ENCODE results near the gene HASPIN.
"Not testable (repeated sequence)": the region's sequence is repeated elsewhere in the genome, so short reads cannot be mapped to it uniquely, and the experiment has no call there.

The HASPIN gene

DNA sequence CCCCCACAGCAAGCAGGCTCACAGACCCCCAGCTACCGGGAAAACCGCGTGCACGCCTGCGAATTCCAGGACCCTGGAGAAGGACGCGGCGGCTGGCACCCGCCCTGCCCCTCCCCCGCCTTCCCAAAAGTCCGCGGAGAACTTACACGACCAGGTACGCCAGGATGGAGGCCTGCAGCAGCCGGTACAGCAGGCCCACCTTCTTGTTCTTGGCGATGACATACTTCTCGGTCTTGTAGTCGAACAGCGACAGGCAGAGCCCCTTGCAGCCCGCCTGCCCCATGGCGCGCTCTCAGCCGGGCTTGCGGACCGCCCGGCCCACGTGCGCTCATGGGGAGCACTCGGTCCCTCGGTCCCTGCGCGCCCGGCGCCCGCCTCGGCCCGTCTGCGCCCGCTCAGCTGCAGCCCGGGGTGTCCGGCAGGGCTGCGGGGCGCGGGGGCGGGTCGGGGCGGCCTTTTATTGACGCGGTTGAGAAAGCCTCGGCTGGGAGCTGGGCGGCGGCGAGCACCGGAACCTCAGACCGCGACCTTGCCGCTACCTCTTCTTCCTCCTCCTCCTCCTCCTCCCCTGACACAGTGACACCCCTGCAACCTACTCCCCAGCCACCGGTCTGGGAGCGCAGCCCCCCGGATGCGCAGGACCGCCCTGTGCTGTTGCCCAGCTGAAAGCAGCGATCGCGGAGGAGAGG, 27.8 kb upstream of the HASPIN start, which contains the start of gene P2RX5:
TSS of gene P2RX5 (minus strand) at position 433 of the 689 bp plus-strand sequence. CDS start at position 283, 150 bp downstream.
- DNase-seq (ENCODE audit: low read depth), result no peak

DNA sequence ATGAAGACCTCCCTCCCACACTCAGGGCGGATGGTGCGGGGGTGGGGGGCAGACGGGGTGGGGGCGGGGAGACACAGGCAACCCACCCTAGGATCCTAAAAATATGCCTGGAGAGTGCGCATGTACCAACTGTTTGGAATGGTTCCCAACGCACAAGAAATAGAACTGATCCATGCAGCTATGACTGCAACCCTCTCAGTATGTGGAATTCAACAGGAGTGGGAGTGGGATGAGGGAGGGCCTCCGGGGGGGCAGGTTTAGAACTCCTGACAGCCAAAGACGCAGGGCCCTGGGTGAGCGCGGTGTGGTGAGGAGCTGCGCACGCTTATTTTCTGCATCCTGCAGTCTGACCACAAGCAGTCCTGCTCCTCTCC, 26.6 kb upstream of the HASPIN start:
- DNase-seq (ENCODE audit: low read depth), result no peak

DNA sequence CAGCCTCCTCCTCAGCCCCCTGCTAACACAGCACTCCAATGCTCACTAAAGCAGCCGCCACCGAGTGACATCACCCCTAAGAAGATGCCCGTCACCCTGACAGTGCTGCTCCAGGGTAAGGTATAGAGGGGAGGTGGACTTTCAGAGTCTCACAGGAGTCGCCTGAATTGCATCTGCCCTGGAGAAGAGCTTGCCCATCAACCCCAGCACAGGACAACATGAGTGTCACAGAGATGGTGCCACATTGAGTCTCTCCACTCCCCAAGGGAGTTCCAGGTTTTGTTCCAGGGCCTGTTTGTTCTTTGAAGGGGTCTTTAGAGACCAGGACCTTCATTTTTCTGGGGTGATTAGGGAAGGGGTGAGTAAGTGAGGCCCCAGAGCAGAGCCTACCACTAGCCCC, 25.6 kb upstream of the HASPIN start:
- DNase-seq (ENCODE audit: low read depth), result no peak

DNA sequence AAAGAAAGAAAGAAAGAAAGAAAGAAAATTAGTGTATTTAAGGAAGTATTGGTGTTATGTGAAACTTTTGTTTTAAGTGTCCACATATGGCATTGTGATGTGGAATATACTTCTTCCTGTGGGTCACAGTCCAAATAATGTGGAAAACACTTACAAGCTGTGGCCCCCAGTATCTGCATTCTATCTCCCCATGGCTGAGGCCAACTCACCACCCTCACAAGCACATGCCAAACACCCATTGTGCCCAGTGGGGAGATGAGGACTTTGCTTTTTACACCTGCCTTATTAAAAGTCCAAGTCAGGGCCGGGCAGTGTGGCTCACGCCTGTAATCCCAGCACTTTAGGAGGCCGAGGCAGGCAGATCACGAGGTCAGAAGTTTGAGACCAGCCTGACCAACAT, 23.8 kb upstream of the HASPIN start:
- no peak for DNase-seq (ENCODE audit: low read depth)

DNA sequence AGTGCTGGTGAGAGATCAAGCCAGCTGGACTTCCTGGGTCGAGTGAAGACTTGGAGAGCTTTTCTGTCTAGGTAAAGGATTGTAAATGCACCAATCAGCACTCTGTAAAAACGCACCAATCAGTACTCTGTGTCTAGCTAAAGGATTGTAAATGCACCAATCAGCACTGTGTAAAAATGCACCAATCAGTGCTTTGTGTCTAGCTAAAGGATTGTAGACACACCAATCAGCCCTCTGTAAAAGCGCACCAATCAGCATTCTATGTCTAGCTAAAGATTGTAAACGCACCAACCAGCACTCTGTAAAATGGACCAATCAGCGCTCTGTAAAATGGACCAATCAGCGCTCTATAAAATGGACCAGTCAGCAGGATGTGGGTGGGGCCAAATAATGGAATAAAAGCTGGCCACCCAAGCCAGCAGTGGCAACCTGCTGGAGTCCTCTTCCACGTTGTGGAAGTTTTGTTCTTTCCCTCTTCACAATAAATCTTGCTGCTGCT, 21.6 kb upstream of the HASPIN start:
- not testable (repeated sequence) for DNase-seq (ENCODE audit: low read depth)

DNA sequence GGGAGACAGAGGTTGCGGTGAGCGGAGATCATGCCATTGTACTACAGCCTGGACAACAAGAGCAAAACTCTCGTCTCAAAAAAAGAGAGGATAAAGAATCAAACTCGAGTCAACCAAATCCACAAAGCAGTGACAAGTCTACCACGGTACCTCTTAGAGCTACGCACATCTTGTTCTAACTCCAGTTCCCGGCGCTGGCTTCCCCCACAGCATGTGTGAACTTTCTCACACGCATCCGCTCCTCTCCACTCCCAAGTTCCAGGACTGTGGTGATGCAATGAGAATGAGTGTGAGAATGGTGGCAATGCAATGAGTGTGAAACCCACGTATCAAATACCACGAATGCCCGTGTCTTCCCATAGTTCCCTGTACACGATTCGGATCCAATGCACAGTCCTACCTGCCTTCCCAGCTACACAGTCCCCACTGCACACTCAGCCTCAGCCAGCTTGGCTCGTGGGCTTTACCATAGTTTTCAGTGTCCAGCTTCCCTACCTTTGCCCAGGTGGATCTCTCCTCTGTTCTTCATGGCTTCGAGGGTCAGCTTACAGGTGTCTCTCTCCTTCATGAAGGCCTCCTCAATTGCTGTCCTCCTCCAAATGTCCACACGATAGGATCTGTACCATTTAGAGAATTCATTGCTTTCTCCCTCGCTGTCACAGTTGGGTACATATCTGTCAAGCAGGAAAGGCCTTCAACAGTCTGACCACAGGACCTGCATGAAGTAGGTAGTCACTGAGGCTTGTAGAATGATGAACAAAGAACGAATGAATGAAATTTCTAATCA, 18.6 kb upstream of the HASPIN start:
- no peak for DNase-seq (ENCODE audit: low read depth)

DNA sequence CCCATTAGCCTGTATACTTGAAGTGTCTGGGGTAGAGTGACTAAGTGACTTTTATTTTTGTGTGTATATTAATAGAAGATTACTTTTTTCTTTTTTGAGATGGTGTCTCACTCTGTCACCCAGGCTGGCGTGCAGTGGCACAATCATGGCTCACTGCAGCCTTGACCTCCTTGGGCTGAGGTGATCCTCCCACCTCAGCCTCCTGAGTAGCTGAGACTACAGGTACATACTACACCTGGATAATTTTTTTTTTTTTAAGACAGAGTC, 18.1 kb upstream of the HASPIN start:
- not testable (repeated sequence) for DNase-seq (ENCODE audit: low read depth)

DNA sequence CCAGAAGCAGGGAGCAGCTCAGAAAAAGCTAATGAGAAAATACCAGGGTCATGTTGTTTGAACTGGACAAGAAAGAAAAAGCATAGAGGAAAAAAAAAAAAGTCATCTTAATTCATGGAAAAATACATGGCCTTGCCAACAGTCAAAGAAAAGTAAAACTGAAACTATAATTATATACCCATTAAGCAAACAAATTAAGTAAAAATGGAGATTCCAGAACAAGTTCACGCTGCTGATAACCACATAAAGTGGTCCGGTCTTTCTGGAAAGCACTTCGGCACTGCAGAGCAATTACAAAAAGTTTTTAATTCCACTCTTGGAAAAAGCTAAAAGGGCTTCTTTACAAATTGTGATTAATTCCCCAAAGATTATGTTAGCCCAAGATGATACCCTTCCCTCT, 15.3 kb upstream of the HASPIN start:
- no peak for DNase-seq (ENCODE audit: low read depth)

DNA sequence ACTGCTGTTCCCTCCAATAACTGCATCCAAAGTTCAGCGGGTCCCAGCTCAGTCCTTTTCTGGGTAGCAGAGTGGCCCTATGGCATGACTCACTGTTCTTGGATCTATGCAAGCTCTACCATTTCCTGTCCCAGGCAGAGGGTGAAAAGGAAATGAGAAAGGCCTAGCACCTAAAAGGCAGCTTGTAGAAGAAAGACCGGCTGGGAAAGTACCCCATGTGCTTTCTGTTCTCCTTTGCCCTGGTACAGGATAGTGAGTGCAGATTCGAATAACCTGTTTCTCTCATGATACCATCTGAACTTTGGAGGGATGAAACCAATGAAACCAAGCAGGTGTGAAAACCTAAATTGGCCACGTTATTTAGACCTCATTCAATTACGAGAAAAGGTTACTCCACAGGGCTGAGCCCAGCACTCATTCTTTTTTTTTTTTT, 12.7 kb upstream of the HASPIN start:
- DNase-seq (ENCODE audit: low read depth), result peak; percentile 45

DNA sequence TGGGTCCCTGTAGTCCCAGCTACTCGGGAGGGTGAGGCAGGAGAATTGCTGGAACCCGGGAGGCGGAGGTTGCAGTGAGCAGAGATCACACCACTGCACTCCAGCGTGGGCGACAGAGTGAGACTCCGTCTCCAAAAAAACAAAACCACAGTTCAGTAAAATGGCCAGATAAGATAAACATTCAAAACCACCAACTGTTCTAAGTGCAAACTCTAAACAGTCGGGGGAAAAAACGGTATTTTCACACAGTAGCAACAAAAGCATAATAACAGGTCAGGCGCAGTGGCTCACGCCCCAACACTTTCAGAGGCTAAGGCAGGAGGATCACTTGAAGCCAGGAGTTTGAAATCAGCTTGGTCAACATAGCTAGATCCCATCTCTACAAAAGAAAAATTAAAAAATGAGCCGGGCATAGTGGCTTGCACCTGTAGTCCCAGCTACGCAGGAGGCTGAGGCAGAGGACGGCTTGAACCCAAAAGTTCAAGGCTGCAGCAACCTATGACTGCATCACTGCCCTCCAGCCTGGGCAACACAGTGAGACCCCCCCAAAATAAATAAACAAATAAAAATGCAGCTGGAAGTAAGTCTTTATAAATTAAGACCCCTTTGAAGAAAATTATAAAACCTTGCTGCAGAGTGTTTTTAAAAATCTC, 10.8 kb upstream of the HASPIN start:
- no peak for DNase-seq (ENCODE audit: low read depth)

DNA sequence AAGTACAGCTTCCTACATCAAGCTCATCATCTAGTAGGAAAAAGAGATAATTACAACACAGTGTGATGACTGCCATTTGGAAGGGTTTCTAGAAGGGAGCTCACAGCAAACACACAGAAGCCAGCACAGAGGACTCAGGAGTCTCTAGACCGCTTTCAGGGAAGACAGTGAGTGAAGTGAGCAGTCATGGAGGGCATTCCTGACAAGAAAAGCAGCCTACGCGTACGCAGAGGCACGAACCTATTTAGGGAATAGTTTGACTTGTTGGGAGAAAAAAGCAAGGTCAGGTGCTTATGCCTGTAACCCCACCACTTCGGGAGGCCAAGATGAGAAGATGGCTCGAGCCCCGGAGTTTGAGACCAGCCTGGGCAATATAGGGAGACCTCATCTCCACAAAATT, 8.4 kb upstream of the HASPIN start:
- no peak for DNase-seq (ENCODE audit: low read depth)

DNA sequence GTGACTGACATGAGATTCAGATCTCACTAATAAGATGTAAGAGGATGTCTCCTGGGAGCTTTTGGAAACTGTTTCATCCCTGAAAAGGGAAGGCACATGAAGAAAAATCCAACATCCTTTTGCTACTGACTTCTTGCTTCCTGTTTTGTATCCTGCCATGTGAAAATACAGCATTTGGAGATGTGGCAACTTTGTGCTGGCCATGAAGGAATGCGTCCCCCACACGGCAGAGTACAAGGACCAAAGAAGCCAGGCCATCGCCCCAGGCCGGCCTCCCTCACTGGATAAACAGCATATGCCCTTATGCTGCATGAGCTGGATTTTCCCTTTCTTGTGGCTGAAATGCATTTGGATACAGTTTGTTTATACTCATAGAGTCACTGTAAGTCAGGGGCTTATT, 5.5 kb upstream of the HASPIN start:
- no peak for DNase-seq (ENCODE audit: low read depth)

DNA sequence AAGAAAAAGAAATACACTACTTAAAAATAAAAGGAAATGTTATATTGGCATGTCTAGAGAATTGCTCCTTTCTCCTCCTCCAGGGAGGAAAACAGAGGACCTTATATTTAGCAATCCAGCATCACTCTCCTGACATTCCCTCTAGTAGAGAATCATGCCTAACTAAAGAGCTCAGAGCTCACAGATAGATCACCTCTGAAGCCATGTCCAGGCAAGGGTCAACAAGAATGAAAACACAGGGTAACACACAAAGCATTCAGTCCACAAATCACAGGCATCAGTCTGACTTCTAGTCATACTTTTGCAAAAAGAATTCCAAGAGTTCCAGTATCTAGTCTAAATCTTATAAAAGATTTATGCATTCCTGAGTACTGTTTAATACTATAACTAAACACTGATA, 4.4 kb upstream of the HASPIN start:
- no peak for DNase-seq (ENCODE audit: low read depth)

DNA sequence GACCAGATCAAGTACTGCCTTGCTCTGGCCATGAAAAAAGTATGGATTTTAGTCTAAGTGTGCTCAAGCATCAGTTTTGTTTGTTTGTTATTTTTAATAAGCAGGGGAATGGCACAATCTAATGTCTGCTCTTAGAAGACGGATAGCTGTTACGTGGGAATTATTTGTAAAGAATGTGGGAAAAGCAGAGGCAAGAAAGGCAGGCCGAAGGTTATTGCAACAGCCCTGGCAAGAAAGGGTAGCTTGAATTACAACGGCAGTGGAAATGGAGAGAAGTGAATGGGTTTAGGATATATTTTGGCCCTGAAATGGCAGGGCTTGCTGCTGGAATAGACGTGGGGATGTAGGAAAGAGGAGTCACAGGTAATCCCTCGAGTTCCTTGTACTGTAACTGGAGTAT, 987 bp upstream of the HASPIN start:
- DNase-seq (ENCODE audit: low read depth), result no peak

DNA sequence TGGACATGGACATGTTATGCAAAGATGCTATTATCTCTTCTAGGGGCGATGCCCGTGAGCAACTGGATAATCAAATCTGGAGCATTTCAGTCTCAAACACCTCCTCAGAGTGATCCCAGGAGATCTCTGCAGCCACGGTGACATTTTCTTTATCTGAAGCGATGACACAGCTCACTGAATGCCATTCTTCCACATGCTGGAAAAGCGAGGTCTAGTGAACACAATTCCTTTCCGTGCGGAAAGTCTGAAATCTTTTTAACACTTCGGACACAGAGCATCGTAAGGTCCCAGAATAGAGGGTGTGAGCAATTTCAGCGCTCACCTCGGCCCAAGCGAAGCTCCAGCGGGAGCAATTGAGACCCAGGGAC, 531 bp upstream of the HASPIN start:
- DNase-seq (ENCODE audit: low read depth), result no peak

DNA sequence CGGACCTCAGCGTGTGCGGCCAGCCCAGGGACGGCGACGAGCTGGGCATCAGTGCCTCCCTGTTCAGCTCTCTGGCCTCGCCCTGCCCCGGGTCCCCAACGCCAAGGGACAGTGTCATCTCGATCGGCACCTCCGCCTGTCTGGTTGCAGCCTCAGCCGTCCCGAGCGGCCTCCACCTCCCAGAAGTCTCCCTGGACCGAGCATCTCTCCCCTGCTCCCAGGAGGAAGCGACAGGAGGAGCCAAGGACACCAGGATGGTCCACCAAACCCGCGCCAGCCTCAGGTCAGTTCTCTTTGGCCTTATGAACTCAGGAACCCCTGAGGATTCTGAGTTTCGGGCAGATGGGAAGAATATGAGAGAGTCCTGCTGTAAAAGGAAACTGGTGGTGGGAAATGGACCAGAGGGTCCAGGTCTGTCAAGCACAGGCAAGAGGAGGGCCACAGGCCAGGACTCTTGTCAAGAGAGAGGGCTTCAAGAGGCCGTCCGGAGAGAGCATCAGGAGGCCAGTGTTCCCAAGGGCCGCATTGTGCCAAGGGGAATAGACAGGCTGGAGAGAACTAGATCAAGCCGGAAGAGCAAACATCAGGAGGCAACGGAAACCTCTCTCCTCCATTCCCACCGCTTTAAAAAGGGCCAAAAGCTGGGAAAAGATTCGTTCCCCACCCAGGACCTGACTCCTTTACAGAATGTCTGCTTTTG, 825 bp downstream of the HASPIN start:
- no peak for DNase-seq (ENCODE audit: low read depth)

DNA sequence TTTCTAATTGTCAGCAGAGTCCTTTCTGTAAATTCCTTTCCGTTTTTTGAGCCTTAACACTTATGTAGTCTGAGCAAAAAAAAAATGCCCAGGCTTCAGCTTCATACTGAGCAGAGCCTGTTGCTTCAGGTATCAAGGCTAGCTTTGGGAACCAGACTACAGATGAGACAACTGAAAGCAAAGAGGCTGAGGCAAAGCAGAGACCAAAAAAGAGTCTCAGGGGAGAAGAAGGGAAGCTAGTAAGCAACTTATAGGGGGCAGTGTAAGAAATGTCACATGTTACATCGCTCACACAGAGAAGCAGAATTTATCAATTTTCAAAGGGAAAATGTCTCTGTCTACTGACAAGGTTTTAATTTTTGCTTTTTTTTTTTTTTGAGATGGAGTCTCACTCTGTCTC, 3.3 kb downstream of the HASPIN start:
- no peak for DNase-seq (ENCODE audit: low read depth)

DNA sequence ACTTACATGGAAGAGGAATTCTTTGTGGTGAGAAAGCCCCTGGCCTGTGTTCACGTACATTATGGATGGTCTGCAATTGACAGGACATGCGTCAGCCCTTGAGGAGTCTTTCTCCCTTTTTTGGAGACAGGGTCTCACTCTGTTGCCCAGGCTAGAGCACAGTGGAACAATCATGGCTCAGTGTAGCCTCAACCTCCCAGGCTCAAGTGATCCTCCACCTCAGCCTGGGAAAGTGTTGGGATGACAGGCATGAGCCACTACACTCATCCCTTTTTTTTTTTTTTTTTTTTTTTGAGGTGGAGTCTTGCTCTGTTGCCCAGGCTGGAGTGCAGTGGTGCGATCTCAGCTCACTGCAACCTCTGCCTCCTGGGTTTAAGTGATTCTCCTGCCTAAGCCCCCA, 4.4 kb downstream of the HASPIN start:
- not testable (repeated sequence) for DNase-seq (ENCODE audit: low read depth)

DNA sequence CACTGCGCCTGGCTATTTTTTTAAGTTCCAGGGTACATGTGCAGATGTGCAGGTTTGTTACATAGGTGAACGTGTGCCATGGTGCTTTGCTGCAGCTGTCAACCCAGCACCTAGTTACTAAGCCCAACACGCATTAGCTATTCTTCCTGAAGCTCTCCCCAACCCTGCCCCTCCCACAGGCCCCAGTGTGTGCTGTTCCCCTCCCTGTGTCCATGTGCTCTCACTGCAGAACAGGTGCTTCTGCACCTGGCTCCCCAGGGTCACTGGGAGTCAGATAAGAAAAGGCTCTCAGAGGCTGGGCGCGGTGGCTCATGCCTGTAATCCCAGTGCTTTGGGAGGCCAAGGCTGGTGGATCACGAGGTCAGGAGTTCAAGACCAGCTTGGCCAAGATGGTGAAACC, 6.2 kb downstream of the HASPIN start:
- no peak for DNase-seq (ENCODE audit: low read depth)

DNA sequence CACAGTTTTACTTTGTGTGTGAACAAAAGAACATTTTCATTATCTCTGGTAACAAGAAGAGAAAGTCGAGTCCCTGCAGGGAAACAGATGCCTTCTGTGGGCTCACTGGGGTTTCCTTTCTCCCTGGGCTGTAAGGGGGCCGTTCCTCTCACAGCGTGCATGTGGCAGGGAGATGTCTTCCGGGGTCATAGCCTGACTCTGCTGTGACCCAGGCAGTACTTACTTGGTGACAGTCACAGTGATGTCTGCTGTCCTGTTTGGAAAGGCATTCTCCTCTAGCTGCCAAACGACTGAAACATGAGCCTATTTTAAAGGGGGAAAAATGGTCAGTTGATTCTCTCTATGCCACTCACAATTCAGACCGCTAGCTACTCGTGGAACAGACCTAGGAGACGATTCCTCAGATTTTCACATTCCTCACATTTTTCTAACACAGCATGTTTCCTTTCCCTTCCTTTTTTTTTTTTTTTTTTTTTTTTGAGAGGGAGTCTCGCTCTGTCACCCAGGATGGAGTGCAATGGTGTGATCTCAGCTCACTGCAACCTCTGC, 7.3 kb downstream of the HASPIN start:
- no peak for DNase-seq (ENCODE audit: low read depth)

DNA sequence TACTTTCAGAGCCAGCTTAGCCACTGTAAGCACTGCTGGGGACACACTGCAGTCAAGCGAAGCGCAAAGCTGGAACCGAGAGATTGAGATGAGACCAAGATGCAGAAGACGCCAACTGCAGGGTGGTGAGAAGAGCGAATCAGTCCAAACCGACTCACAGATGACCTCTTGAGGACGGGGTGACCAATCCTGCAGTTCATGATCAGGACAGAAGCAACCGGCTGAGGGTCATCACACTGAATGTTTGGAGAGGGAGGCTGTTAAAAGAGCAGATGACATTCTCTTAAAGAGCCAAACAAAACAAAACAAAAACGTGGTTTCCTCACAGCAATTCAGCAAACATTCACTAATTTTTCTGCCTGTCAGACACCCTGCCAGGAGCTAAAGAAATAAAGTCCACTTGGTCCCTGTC, 8.5 kb downstream of the HASPIN start:
- no peak for DNase-seq (ENCODE audit: low read depth)

DNA sequence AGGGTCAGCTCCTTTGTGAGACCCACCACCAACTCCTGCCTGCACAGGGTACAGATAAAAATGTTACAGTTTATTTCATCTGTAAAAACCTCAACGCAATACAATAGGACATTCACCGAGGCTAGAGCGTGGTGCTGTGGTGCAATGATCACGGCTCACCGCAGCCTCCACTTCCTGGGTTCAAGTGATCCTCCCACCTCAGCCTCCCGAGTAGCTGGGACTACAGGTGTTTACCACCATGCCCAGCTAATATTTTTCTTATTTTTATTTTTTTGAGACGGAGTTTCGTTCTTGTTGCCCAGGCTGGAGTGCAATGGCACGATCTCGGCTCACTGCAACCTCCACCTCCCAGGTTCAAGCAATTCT, 11.2 kb downstream of the HASPIN start:
- DNase-seq (ENCODE audit: low read depth), result not testable (repeated sequence)

Measured in stimulated activated CD8-positive, alpha-beta memory T cell treated with anti-CD3 and anti-CD28 coated beads, Interleukin-12 subunit alpha, Interleukin-12 subunit beta, amount 100 ng/mL, for 1 hour (primary cell).